ENCODE data around the gene ADGRB3. TPM values are rescaled to one million over a fixed set of nuclear protein-coding genes. Genes with fewer than 3 reads are reported as not detected.
A peak's percentile ranks its signal among the peaks of the same experiment; 100 is the strongest.

ADGRB3 gene
- total RNA-seq, 1 experiment from 2014 or later, result 7.7 TPM

- no TSS peak for BruUV-seq (replicated peaks)
- Histone ChIP-seq H3K27me3 (replicated peaks; ENCODE audit: insufficient read depth, low read depth, low read length, poor library complexity) (no peaks in the 10 kb centered on the region), H3K4me1 (ENCODE audit: insufficient read depth, low read length, poor library complexity, severe bottlenecking) (peaks cover 60% of the 10 kb centered on the region), H3K4me3 (ENCODE audit: low read depth, low read length, poor library complexity, severe bottlenecking) (no peak overlapping the region), H3K9me3 (ENCODE audit: low read depth, low read length, poor library complexity, severe bottlenecking) (no peaks in the 10 kb centered on the region), H3K36me3 (ENCODE audit: insufficient read depth, low read length, poor library complexity, severe bottlenecking) (no peaks in the 10 kb centered on the region), H3K27ac (ENCODE audit: low read depth, low read length, poor library complexity, severe bottlenecking) (no peak overlapping the region)
- ChIA-PET CTCF (no interaction called here), POLR2A (ENCODE audit: low non-redundant PET) (no interaction called here)
- intact Hi-C loops (cut with micrococcal nuclease; ENCODE audit: unreplicated experiment), result loop anchor here (2.0 to 10.0 kb wide), 8 partner anchors 88 to 1574 kb away; no protein-coding TSS in a partner anchor
- DNase-seq (ENCODE audit: low spot score), result no peak
- TF ChIP-seq EZH2 (IDR thresholded peaks at IDR 0.05; ENCODE audit: borderline replicate concordance, low read depth, low read length, poor library complexity, severe bottlenecking) (no peak), CTCF (conservative IDR thresholded peaks at IDR 0.05; ENCODE audit: low read depth, low read length) (no peak)
Observed at GRCh38 chr6:68639211-68639610, 4.1 kb downstream of the ADGRB3 start.

- CTCF ChIA-PET, result no interaction called here
Observed at GRCh38 chr6:68639826-68640490, 4.9 kb downstream of the ADGRB3 start.

GRCh38 chr6:68640491-68640835 lies 5.4 kb downstream of the ADGRB3 start:
- Histone ChIP-seq H3K4me1 (ENCODE audit: insufficient read depth, low read length, poor library complexity, severe bottlenecking) (peaks cover 72% of the 10 kb centered on the region), H3K27ac (ENCODE audit: low read depth, low read length, poor library complexity, severe bottlenecking) (peak overlapping the region; percentile 74), H3K27me3 (replicated peaks; ENCODE audit: insufficient read depth, low read depth, low read length, poor library complexity) (no peaks in the 10 kb centered on the region), H3K4me3 (ENCODE audit: low read depth, low read length, poor library complexity, severe bottlenecking) (peak overlapping the region; percentile 41), H3K36me3 (ENCODE audit: insufficient read depth, low read length, poor library complexity, severe bottlenecking) (no peaks in the 10 kb centered on the region), H3K9me3 (ENCODE audit: low read depth, low read length, poor library complexity, severe bottlenecking) (no peaks in the 10 kb centered on the region)
- ChIA-PET CTCF (no interaction called here), POLR2A (ENCODE audit: low non-redundant PET) (no interaction called here)
- BruUV-seq (replicated peaks), result no TSS peak
- no peak for DNase-seq (ENCODE audit: low spot score)
- intact Hi-C loops (cut with micrococcal nuclease; ENCODE audit: unreplicated experiment), result loop anchor here (5.0 kb wide), 1 partner anchor 67 kb away; no protein-coding TSS in a partner anchor
- TF ChIP-seq CTCF (conservative IDR thresholded peaks at IDR 0.05; ENCODE audit: low read depth, low read length) (no peak), EZH2 (IDR thresholded peaks at IDR 0.05; ENCODE audit: borderline replicate concordance, low read depth, low read length, poor library complexity, severe bottlenecking) (no peak)

More at GRCh38 chr6:68639826-68640490, 4.9 kb downstream of the ADGRB3 start:
- H3K9me3 ChIP-seq (ENCODE audit: low read depth, low read length, poor library complexity, severe bottlenecking), result no peaks in the 10 kb centered on the region
- H3K36me3 ChIP-seq (ENCODE audit: insufficient read depth, low read length, poor library complexity, severe bottlenecking), result no peaks in the 10 kb centered on the region
- intact Hi-C loops (cut with micrococcal nuclease; ENCODE audit: unreplicated experiment), result loop anchor here (2.0 to 10.0 kb wide), 9 partner anchors 67 to 1575 kb away; no protein-coding TSS in a partner anchor
- POLR2A ChIA-PET (ENCODE audit: low non-redundant PET), result interaction anchor here (0.6 kb wide), 1 partner anchor 22 kb away, joined by 3 read pairs; no protein-coding TSS in a partner anchor
- H3K27me3 ChIP-seq (replicated peaks; ENCODE audit: insufficient read depth, low read depth, low read length, poor library complexity), result no peaks in the 10 kb centered on the region
- H3K4me1 ChIP-seq (ENCODE audit: insufficient read depth, low read length, poor library complexity, severe bottlenecking), result peaks cover 67% of the 10 kb centered on the region
- peak overlapping the region; percentile 74 for H3K27ac ChIP-seq (ENCODE audit: low read depth, low read length, poor library complexity, severe bottlenecking)
- no TSS peak for BruUV-seq (replicated peaks)
- peak overlapping the region; percentile 41 for H3K4me3 ChIP-seq (ENCODE audit: low read depth, low read length, poor library complexity, severe bottlenecking)
- DNase-seq (ENCODE audit: low spot score), result peak; percentile 86
- TF ChIP-seq CTCF (conservative IDR thresholded peaks at IDR 0.05; ENCODE audit: low read depth, low read length) (no peak), EZH2 (IDR thresholded peaks at IDR 0.05; ENCODE audit: borderline replicate concordance, low read depth, low read length, poor library complexity, severe bottlenecking) (no peak)

All from A673 (cell line).